Smooth muscle cell of the brain vasculature (primary cell): ENCODE data around the gene MRPL37.
"Not testable (repeated sequence)": the region's sequence is repeated elsewhere in the genome, so short reads cannot be mapped to it uniquely, and the experiment has no call there.

Source experiments
- DNase-seq: peaks from one replicate; pipeline ENCODE4 v3.0.0-alpha.2; 2012; ENCODE audit warnings: low read depth, low spot score

Gene MRPL37

DNA sequence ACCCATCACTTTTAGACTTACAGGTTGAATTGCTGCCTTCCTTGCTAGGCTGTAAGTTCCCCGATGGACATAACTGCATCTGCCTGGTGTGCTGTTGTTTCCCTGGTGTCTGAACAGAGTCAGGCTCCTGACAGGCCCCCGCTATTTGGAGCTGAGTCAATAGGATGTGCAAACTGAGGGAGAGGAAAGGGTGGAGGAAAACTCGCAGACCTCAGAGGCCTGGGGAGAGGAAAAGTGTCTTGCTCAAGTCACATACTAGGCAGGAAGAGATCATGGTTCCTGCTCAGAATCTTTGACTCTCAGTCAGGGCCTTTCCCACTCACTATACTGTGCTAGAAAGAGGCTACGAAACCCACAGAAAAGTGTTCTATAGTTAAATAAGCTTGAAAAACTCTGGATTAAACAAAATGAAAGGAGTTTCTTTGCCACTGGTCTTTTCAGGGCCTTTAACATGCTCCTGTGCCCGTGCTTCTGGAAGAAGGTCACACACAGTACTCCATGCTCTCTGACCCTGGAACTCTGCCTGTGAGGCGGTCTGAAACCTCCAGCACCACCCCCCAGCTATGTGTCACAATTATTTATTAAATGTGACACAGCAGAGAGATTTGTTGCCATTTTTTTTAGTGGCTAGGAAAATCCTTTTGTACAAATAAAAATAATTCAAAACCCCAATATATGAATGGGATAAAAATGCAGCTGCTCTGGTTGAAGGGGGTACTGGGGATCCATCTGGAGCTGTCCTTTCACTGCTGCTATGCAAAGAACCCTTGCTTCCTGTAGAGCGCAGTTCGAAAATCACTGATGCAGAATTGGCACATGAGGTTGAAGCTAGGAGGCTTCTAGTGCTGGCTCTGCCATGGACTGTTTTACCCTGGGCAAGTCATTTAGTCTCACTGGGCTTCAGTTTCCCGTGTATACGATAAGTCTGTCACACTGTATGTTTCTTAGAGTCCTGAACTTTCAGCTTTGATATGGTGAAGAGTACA lies 27.1 kb upstream of the MRPL37 start:
- no peak for DNase-seq

DNA sequence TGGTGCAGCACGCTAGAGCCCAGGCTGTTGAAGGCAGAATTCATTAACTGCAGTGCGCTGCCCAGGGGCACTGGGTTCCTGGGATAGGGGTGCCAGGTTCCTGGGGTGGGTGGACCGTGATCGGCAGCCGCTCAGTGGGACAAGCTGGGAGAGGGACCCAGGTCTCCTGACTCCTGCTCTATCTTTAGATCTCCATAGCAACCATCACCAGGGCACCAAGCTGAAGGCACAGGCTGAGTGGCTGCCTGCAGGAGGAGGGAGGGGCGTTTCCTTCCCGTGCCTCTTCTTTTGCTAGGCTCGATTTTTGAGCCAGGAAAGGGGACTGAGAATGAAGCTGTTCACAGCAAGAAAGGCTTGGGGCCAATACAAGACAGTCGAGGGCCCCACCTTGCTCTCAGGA lies 26.3 kb upstream of the MRPL37 start:
- no peak for DNase-seq

DNA sequence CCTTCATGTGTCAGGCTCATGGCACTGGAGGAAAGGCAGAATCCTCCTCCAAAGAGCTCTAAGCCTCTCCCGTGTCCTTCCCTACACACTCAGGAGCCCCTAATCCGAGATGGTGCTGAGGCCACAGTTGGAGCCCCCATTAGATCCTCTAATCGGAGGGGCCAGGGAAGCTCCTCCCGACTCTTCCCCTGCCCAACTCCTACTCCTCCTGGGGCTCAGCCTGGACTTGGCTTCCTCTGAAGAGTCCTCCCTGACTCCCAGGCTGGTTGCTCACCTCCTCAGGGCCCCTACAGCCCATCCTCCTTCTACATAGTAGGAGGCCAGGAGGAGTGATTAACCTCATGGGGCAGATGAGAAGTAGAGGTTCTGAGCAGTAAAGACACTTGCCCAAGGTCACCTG lies 25.9 kb upstream of the MRPL37 start:
- DNase-seq = no peak

DNA sequence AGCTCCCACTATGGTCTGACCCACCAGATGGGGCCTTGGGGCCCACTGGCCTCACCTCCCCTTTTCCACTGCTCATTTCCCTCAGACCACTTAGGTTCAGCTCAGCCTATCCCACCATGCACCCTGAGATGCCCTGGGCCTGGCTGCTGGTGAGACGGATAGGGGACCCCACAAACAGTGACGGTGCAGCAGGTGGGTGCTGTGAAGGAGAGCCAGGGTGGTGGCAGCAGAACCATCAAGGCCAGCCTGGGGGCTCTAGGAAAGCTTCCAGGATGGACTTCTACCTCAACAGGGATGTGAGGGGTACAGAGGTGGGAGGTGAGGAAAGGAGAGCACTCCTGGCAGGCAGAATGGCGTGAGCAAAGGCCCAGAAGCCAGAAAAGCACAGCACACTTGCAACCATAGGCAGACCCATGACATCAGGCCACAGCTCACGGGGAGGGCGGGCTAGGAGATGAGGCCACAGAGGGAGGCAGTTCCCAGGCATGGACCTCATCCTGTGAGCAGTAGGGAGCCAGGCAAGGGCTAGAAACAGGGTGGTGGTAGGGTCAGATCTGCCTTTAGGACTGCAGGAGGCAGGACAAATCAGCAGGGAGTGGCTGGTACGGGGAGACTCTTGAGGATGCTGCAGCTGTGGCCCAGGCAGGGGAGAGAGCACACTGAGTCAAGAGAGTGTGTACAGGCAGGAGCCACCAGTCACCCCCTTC lies 23.2 kb upstream of the MRPL37 start:
- no peak for DNase-seq

DNA sequence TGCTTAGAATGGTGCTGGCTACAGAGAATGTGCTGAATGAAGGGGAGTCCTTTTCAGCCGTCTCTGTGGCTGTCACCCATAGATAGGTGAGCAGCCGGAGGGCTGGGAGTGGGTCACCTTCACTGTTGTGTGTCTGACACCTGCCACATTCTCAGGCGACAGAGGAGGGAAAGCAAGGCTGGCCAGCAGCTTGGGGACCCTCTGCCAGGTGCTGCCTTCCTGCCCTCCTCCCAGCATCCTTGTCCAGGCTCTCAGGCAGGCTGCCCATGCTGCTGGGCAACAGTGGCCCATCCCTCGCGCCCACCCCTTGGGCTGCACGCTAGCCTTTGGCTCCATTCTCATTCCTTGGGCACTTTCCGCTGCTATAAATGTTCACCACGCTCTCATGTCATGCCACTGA lies 22.2 kb upstream of the MRPL37 start:
- DNase-seq = no peak

DNA sequence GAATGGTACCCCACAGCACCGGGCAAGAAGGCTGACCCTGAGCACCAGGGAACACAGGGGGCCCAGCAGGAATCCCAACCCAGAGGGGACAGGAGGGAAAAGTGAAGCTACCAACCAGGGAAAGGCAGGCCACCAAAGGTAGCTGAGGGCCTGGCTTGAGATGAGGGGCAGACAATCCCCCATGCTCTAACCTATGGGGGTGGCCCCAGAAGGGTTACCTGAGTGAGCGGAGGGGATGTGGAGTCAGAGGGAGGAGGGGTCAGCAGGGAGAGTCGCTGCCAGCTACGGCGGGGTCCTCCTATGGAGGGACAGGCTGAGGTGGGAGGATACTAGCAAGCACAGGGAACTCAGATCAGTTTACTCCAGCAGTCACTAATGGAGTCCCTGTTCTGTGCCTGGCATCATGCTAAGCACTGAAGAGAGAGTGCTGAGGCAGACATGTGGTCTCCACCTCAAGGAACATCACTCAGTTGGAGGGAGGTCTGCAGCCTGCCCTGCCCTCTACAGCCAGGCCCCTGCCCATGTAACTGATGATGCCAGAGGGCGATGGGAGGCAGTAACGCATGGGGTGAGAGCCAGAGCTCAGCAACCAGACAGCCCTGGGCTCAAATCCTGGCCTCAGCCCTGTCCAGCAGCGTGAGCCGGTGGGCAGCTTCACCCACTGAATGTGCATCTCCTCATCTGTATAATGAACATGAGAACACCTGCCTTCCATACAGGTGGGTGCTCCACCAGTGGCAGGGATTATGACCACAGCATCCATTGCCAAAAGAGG lies 21.5 kb upstream of the MRPL37 start:
- no peak for DNase-seq

DNA sequence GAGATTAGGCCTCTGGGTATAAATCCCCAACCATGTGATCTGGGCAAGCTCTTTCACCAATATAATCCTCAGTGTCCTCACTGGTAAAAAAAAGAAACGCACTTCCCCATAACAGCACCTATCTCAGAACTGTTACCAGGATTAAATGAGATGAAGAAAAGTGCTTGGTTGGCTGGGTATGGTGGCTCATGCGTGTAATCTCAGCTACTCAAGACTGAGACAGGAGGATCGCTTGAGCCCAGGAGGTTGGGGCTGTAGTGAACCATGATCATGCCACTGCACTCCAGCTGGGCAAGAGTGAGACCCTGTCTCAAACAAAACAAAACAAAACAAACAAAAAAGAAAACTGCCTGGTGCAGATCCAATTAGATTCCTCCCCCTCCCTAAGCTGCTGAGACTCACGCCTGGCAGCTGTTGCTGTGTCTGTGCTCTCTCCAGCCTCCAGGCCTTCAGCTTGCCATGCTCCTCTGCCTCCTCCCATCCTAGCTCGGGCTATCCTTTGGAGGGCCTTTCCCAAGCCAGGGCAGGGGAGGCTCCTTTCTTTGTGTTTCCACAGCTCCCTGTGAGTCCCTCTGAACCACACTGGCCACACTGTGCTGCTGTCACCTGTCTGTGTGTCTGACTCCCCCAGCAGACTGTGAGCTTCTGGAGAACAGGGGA lies 19.1 kb upstream of the MRPL37 start:
- DNase-seq = no peak

DNA sequence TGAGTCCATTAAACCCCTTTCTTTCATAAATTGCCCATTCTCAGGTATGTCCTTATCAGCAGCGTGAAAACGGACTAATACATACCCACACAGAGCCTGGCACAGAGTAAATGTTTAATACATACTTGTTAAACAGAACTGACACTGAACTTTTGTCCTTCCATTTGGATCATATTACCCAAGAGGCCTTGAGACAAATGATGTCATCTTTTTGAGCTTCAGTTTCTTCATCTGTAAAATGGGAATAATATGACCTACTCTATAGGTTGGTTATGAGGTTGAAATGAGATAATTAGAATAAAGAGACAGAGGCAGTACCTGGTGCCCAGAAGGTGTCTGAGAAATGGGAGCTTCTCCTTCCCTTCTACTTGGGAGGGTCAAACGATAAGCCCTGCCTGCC lies 13.9 kb upstream of the MRPL37 start:
- DNase-seq = no peak

DNA sequence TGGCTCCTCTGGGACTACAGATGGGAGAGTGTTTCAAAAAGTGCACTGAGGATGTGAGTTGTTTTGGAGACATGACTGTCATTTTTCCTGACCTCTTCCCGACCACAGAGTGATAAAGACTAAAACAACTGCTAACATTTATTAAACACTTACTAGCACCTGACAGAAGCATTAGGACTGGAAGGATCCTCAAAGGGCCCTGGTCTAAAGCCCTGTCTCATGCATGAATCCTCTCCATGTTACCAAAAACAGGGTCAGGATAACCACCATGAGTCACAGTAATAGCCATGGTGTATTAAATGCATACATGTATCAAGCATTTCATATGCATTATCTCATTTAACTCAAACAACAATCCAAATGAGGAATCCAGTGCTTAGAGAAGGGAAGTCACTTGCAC lies 11.7 kb upstream of the MRPL37 start:
- DNase-seq = no peak

DNA sequence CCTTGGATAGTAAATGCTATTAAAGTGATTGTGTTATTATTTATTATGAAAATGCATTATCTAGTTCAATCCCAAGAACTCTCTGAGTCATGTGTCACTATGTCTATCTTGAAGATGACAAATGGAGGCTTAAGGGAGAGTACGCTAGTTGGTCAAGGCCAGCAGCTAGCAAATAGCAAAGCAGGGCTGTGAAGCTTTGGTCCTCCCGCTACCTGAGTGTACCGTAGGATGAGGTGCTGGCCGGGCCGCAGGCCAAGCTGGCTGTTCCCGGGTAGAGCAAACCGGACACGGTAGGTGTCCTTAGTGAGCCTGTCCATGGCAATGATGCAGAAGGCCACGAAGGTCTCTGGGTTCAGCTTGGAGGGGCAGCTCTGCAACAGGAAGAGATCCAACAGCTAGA lies 9.4 kb upstream of the MRPL37 start:
- no peak for DNase-seq

DNA sequence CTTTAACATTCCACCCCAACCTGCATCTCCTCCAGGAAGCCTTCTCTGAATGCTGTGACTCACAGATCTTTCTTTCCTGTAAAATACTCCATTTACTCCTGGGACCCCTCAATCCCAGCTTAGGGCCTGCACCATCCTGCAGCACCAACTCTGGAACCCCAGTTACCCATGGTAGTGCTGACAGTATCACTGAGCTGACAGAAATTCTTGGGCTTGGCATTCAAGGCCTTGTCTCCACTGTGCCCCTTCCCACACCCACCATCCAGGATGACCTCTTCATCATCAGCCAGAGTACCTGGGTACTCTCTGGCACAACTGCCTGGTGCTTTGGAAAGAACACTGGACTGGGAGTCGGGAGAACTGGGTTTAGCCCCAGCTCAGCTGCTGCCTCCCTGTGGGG lies 8.4 kb upstream of the MRPL37 start:
- no peak for DNase-seq

DNA sequence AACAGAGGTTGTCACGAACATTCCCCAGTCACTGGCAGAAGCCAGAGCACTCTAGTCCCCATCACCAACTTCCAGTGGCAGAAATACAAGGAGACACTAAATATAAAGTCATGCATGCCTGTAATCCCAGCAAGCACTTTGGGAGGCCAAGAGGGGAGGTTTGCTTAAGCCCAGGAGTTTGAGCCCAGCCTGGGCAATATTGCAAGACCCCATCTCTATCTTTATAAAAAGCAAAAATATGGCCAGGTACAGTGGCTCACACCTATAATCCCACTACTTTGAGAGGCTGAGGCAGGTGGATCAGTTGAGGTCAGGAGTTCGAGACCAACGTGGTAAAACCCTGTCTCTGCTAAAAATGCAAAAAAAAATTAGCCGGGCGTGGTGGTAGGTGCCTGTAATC lies 6.5 kb upstream of the MRPL37 start:
- DNase-seq = no peak

DNA sequence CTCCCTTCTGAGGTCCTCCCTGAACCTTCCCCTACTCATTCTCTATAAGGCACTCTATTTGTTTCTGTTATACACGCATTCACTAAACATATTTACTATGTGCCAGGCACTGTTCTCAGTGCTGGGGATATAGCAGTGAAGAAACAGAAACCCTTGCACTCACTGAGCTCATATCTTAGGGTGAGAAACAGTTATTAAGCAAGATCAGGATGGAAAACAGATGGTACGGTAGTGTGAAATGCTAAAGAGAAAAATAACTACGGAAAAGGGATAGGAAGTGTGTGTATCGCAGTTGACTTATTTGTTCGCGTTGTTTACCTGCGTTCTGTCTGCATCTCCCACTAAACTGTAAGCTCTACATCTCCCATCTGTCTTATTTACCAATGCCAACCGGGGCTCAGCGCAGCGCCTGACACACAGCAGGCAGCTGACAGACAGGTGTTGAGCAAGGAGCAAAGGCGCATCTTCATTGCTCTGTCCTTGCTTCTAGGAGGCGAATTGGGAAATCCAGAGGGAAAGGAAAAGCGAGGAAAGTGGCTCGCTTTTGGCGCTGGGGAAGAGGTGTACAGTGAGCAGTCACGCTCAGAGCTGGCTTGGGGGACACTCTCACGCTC lies 709 bp upstream of the MRPL37 start:
- no peak for DNase-seq

DNA sequence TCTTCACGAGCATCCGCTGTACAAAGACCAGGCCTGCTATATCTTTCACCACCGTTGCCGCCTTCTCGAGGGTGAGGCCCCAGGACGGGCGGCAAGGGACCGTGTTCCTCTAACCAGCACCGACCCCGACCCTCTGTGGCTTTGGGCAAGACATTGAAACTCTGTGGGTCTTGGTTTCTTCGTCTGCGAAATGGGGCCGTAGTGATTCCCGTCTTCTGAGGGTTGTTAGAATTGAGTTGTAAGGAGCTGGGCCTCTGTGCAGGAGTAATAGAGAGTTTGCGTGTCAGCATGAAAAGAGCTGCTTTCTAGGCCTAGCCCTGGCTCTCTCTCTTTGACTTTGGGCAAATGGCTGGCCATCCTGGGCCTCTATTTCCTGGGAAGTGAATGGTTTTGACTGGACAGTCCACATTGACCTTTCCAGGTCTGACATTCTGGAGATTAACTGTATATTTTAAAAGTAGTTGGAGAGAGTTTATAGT lies 591 bp downstream of the MRPL37 start:
- no peak for DNase-seq

DNA sequence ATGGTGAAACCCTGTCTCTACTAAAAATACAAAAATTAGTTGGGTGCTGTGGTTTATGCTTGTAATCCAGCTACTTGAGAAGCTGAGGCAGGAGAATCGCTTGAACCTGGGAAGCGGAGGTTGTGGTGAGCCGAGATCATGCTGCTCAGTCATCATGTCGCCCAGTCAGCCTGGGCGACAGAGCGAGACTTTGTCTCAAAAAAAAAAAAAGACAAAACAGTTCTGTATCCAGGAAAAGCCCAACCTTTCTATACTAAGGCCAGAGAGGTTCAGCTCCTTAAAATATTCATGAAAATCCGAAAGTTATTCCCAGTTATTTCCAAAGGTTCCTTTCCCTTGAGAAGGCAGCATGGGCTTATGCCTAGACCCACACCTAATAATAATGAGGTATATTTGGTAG lies 4.2 kb downstream of the MRPL37 start:
- no peak for DNase-seq

DNA sequence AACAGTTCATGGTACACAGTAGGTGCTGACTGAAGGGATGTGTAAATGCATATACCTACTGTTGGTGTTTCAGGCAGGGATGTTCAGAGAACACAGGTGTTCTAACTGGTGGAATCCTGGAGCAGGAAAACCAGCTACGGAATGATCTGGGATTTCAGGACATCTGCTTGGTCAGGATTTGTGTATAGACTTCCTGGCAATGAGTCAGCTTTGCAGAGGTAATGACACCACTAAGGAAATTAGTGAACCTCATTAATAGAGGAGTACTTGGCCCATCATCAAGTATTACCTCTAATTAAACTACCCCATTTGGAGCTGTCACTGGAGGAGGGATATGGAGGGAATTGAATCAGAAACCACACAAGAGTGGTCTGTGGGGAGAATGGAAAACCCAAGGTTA lies 7.3 kb downstream of the MRPL37 start:
- DNase-seq = no peak

DNA sequence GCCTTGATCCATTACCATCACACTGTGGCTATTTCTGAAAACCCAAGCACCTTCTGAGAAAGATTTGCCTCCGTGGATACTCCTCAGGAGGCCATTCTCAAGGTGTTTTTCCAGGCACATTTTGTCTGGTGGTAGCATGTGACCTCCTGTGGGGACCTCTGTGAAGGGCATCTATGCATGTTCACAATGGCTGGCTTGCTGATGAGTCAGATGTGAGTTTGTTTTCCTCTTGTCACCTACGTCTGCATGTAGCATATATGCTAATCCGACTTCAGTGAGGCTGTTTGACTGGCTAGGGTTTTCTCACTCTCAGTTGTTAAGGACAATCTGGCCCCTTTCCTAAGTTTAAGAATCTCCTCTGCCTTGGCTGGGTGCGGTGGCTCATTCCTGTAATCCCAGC lies 7.9 kb downstream of the MRPL37 start:
- not testable (repeated sequence) for DNase-seq

DNA sequence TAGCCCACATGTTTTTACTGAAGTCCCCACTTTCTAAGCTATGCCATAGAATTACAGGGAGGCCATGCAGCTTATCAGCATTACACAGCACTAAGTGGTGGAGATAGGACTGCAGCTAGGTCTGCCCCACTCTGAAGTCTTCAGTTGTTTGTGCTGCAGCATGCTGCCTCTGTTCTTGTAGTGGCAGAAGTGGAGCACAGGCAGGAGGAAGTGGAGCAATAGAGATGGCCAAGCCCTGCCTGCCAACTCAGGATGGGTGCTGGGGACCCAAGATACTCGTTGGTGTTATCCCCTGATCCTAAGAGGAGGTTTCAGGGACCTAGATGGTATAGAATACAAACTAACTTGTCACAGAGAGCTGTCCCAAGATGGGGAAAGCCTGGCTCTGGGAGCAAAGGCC lies 12.9 kb downstream of the MRPL37 start:
- no peak for DNase-seq

DNA sequence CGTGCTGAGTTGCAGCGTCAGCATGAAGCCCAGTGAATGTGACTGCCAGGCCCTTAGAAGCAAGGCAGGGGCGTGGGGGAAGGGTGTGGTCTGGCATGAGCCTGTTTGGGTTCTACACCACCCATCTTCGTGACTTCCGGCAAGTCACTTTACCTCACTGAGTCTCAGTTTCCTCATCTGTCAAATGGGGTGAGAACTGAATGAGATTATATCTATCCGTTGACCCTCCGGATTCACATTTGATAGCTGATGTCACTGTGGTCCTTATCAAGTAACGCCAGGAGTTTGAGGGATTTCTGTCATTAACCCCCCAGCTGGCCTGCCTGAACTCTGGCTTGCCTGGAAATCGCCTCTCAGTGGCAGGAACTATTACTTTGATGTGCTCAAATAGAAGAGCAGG lies 15.6 kb downstream of the MRPL37 start:
- DNase-seq = no peak

DNA sequence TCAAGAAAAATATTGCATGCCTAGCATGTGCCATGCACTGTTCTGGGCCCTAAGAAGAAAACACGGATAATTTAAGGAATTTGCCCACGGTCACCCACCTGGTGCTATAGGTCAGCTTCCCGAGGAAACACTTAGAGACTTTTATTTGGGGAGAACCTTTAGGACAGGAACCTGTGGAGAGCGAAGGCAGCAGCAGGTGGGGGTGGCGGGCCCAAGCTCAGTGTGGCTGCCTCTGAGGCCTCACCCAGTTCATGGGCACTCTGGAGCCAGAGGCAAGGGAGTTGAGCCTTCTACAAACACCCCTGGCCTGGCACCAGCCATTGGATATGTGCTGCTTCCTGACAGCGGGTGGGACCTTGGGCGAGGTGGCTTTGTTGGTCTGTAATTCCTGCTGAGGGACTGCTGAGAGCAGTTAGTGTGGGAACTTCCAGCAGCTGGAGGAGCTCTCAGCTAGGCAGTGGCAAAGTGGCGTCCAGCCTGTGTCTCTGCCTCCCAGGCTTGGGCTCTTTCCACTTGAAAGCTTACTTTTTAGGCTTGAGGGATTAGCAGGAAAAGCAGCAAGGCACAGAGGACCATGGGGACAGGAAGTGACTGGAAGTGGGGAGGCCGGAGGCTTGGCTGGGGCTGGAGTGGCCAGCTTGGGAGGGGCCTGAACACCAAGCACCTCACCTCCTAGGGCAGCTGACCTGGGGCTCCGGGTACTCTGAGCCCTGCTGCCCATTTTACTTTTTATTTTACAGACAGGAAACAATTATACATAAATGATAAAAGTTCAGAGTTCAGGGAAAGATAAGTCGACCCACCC lies 19.1 kb downstream of the MRPL37 start:
- DNase-seq = no peak

DNA sequence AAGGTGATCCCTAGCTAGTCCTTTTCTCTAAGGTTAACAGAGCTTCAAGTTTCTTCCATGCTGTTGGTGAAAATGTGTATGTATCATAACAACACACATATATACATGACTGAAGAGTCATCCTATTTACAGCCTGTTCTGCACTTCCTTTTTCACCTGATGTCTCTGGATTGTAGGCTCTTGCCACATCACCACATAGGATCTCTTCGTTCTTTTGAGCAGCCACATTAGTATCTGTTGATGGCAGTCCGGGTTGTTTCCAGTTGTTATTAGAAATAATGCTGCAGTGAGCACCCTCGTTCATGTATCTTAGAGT lies 19.7 kb downstream of the MRPL37 start:
- DNase-seq = no peak
